Naive B cell (primary cell): ENCODE measurements around the gene TEAD1. TPM values are rescaled to one million over a fixed set of nuclear protein-coding genes. Genes with fewer than 3 reads are reported as not detected.
A peak's percentile ranks its signal among the peaks of the same experiment; 100 is the strongest.

Experiments used
- ATAC-seq, 2 donors: fragments of 150-1000 bp; cut with Tn5 transposase; 2 replicates each; pipeline ENCODE4 v1.10.0; 2021; ENCODE audit warnings: low read depth in 2 of 2, mild to moderate bottlenecking in 2 of 2, moderate library complexity in 2 of 2
- DNase-seq: peaks from one replicate; pipeline ENCODE4 v3.0.0; 2022
- H3K27ac Mint-ChIP-seq, 6 donors: one replicate each; pipeline ENCODE4 v1.8.0; 2020 to 2022; ENCODE audit warnings: mild to moderate bottlenecking in 6 of 6, mixed read lengths in 6 of 6, moderate library complexity in 5 of 6, inconsistent platforms in 2 of 6
- H3K27me3 Mint-ChIP-seq, 3 donors: one replicate each; pipeline ENCODE4 v1.8.0; 2021 to 2022; ENCODE audit warnings: mixed read lengths in 3 of 3, mild to moderate bottlenecking in 1 of 3
- H3K36me3 Mint-ChIP-seq, 2 donors: one replicate each; pipeline ENCODE4 v1.8.0; 2020 to 2022; ENCODE audit warnings: mixed read lengths in 2 of 2, inconsistent platforms in 1 of 2, mild to moderate bottlenecking in 1 of 2
- H3K4me1 Mint-ChIP-seq, 3 donors: one replicate each; pipeline ENCODE4 v1.8.0; 2020 to 2022; ENCODE audit warnings: mixed read lengths in 3 of 3, inconsistent platforms in 1 of 3, mild to moderate bottlenecking in 1 of 3, moderate library complexity in 1 of 3
- H3K4me3 Mint-ChIP-seq, 8 donors: one replicate each; pipeline ENCODE4 v1.8.0; 2020 to 2022; ENCODE audit warnings: mild to moderate bottlenecking in 8 of 8, mixed read lengths in 8 of 8, moderate library complexity in 8 of 8, inconsistent platforms in 2 of 8
- H3K9me3 Mint-ChIP-seq, 7 donors: one replicate each; pipeline ENCODE4 v1.8.0; 2020 to 2022; ENCODE audit warnings: mixed read lengths in 7 of 7, mild to moderate bottlenecking in 5 of 7, inconsistent platforms in 2 of 7, moderate library complexity in 1 of 7
- polyA plus RNA-seq, 6 donors: library from polyadenylated mRNA; unstranded; fragments of 300-500 nt; fragmentation: Illumina TruSeq; gene quantifications; one replicate each; pipeline ENCODE4 v1.2.3, GENCODE V29; 2021; ENCODE audit warnings: low read depth in 6 of 6

TEAD1 gene
- polyA plus RNA-seq, 6 donors from 2014 or later: not detected

DNA sequence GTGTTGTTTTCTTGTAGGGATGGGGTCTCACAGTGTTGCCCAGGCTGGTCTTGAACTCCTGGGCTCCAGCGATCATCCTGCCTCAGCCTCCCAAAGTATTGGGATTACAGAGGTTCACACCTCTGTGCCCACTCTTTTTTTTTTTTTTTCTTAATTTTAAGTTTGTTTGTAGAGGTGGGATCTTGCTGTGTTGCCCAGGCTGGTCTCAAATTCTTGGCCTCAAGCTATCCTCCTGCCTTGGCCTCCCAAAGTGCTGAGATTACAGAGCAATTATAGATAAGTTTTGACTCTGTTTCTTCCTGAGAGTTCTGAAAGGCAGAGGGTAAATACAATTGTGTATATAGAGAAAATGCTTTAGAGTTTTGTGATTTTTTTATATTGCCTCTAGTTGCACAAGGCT lies 160.4 kb downstream of the TEAD1 start:
- no peak for ATAC-seq
- no peak for DNase-seq
- Mint-ChIP-seq H3K27ac (no peak overlapping the region), H3K9me3 (peaks cover 0 to 9% (median 4%) of the 10 kb centered on the region in 7 donors), H3K27me3 (peaks cover 28 to 42% (median 29%) of the 10 kb centered on the region in 3 donors), H3K36me3 (no peaks in the 10 kb centered on the region), H3K4me3 (no peak overlapping the region), H3K4me1 (peaks cover 0 to 3% (median 2%) of the 10 kb centered on the region in 3 donors)

DNA sequence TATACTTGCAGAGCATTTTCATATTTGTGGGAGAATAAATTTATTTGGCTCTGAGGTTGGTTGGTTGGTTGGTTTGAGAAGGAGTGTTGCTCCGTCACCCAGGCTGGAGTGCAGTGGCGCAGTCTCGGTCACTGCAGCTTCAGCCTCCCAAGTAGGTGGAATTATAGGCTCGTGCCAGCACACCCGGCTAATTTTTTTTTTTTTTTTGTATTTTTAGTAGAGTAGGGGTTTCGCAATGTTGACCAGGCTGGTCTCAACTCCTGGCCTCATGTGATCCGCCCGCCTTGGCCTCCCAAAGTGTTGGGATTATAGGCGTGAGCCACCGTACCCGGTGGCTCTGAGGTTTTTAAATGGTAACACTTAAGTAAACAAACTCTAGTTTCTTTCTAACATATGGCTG lies 161.1 kb downstream of the TEAD1 start:
- Mint-ChIP-seq H3K27me3 (peaks cover 21 to 36% (median 29%) of the 10 kb centered on the region in 3 donors), H3K27ac (no peak overlapping the region), H3K4me3 (no peak overlapping the region), H3K4me1 (no peaks in the 10 kb centered on the region), H3K9me3 (peaks cover 0 to 9% (median 3%) of the 10 kb centered on the region in 7 donors), H3K36me3 (no peaks in the 10 kb centered on the region)
- DNase-seq (no peak), ATAC-seq (no peak)

DNA sequence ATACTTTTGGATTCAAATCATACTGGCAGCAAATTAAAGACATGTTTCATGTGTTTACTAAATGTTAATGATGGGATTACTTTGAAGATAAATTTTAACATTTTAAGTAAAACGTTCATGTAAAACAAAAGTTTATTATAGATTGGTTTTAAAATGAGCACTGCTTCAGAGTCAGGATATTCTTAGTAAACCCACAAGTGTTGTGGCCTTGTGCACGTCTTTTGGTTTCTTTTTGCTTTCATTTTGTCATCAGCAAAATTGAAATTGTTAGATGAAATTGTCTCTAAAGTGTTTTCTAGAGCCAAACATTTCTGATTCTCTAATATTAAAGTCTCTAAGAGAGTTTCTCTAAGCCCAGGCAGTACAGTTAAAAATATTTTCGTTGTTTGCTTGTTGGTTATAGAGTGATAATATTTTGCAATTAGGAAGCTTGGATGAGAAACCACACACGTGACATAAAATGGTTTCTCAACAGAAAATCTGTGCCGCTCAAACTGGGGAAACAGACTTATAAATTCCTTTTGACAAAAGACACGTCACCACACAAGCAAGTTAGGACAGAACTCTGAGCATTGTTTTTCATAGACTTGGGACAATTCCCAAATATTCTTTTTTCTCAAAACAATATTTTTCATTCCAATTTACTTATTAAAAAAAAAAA lies 164.4 kb downstream of the TEAD1 start:
- no peak overlapping the region for H3K27ac Mint-ChIP-seq
- H3K27me3 Mint-ChIP-seq: peaks cover 7 to 20% (median 16%) of the 10 kb centered on the region in 3 donors
- peaks cover 0 to 6% (median 2%) of the 10 kb centered on the region in 7 donors for H3K9me3 Mint-ChIP-seq
- no peaks in the 10 kb centered on the region for H3K36me3 Mint-ChIP-seq
- DNase-seq (no peak), ATAC-seq (no peak)
- no peak overlapping the region for H3K4me3 Mint-ChIP-seq
- H3K4me1 Mint-ChIP-seq: no peaks in the 10 kb centered on the region

DNA sequence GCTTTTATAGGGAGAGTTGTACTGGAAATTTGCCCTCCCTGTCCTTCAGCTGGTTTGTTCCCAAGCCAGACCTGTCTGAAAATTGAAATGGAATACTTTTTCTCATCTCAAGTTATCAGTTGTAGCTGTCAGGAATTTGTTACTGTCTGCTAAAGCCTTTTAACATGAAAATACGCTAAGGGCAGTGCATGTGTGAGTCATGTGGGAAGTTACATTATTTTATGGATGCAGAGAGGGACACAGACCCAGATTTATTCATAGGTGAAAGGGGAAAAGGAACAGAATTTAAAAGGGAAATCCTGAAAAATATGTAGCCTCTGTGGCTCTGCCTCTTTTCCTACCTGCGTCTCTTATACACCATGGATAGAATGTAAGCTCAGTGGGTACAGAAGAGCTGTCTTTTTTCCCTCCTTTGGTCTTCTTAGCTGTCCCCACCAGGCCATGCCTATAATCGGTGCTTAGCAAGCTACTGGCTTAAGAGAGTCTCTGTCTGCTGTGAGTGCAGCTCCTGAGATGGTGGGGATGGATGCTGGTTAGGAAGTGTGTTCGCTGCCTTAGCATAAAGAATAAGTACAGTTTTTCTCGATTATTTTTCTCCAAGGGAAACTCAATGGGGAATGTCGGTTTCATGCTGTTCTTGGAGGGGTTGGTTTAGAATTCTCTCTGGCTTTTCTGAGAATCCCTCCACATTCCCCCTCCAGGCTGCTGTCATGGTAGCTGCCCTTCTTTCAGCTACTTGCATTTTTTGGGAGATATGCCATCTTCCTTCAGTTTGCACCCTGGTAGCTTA lies 166.8 kb downstream of the TEAD1 start:
- H3K27ac Mint-ChIP-seq: peak overlapping the region in 2 of 6 donors; percentile 14 to 70
- peaks cover 0 to 5% (median 2%) of the 10 kb centered on the region in 7 donors for H3K9me3 Mint-ChIP-seq
- no peaks in the 10 kb centered on the region for H3K36me3 Mint-ChIP-seq
- peaks cover 0 to 15% (median 8%) of the 10 kb centered on the region in 3 donors for H3K27me3 Mint-ChIP-seq
- DNase-seq (no peak), ATAC-seq (no peak)
- H3K4me3 Mint-ChIP-seq: no peak overlapping the region
- H3K4me1 Mint-ChIP-seq: no peaks in the 10 kb centered on the region

DNA sequence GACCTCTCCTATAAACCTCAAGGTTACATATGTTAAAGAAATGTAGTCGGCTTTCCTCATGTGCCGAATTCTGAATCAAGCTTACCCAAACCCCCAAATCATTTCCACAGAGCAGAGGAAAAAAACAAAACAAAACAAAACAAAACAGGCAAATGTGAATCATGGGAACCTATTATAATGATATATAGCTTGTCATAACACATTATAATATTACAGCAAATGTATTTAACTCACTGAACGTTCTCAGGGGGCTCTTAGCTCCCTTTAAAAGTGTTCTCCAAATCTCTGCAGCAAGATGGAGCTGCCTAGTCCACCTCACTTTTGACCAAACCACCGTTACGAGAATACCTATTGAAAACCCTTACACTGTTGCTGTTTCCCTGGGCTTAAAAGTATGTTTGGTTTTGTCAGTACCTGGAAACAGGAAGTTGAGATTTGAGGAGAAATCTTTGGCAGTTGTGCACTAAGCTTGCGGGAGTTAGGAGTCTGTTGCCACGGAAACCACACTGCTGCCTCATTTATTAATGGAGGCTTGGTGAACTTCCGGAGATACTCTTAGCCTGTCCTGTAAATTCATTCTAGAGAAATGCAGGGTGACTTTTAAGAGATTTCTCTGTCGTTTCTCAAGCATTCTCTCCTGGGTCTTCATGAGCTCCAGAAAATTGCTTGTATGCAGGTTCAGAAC lies 167.9 kb downstream of the TEAD1 start:
- peaks cover 4 to 19% (median 15%) of the 10 kb centered on the region in 3 donors for H3K27me3 Mint-ChIP-seq
- ATAC-seq (no peak), DNase-seq (no peak)
- peaks cover 0 to 5% (median 0%) of the 10 kb centered on the region in 7 donors for H3K9me3 Mint-ChIP-seq
- H3K4me1 Mint-ChIP-seq: no peaks in the 10 kb centered on the region
- no peaks in the 10 kb centered on the region for H3K36me3 Mint-ChIP-seq
- no peak overlapping the region for H3K27ac Mint-ChIP-seq
- H3K4me3 Mint-ChIP-seq: no peak overlapping the region

DNA sequence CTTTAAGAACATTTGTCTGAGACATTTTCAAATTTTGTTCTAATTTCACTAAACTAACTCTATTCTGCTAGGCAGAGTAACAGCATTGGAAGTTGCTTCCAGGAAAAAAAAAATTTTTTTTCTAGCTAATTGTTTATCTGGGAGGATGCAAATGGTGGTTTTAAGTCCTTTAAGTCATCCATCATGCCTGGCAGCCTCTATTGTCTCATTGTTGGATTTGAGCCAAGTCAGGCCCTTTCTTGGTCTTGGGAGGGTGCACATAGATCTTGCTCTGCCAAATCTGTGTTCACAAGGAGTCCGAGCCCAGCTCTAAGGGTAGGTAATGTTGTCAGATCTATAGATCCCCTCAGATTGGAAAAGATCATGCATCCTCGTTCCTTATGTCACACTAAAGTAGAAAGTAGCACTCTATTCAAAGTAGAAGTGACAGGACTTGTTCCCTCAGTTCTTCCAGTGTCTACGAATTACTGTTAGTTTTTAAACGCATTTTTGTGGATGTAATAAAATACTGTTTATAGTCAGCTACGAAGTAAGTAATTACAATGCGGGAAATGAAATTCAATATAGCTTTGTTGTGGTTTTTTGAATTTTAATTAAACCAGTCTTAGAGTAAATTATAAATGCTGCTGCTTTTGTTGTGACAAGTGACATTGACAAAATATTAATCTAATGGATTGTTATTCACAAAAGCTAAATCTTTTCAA lies 168.9 kb downstream of the TEAD1 start:
- no peak for ATAC-seq
- Mint-ChIP-seq H3K36me3 (no peaks in the 10 kb centered on the region), H3K27me3 (peaks cover 7 to 19% (median 9%) of the 10 kb centered on the region in 3 donors), H3K9me3 (peaks cover 0 to 5% (median 0%) of the 10 kb centered on the region in 7 donors), H3K4me3 (no peak overlapping the region), H3K4me1 (no peaks in the 10 kb centered on the region), H3K27ac (no peak overlapping the region)
- DNase-seq: no peak

DNA sequence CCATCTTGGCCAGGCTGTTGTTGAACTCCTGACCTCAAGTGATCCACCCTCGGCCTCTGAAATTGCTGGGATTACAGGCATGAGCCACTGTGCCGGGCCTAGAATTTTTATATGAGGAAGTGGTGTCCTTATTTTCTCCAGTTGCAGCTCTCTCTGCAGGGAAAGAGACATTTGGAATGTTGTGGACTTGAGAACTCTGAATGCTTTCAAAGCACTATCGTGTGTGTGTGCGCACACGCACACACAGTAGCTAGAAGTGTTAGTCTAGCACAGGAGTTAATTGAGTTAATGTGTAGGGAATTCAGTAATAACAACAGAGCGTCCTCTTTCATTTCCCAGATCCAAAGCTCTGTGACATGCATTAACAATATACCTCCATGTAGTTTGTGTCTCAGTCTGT lies 170.9 kb downstream of the TEAD1 start:
- H3K36me3 Mint-ChIP-seq: no peaks in the 10 kb centered on the region
- ATAC-seq: no peak
- peaks cover 0 to 2% (median 0%) of the 10 kb centered on the region in 7 donors for H3K9me3 Mint-ChIP-seq
- no peak overlapping the region for H3K27ac Mint-ChIP-seq
- no peak for DNase-seq
- H3K4me1 Mint-ChIP-seq: no peaks in the 10 kb centered on the region
- no peak overlapping the region for H3K4me3 Mint-ChIP-seq
- peaks cover 7 to 20% (median 9%) of the 10 kb centered on the region in 3 donors for H3K27me3 Mint-ChIP-seq

DNA sequence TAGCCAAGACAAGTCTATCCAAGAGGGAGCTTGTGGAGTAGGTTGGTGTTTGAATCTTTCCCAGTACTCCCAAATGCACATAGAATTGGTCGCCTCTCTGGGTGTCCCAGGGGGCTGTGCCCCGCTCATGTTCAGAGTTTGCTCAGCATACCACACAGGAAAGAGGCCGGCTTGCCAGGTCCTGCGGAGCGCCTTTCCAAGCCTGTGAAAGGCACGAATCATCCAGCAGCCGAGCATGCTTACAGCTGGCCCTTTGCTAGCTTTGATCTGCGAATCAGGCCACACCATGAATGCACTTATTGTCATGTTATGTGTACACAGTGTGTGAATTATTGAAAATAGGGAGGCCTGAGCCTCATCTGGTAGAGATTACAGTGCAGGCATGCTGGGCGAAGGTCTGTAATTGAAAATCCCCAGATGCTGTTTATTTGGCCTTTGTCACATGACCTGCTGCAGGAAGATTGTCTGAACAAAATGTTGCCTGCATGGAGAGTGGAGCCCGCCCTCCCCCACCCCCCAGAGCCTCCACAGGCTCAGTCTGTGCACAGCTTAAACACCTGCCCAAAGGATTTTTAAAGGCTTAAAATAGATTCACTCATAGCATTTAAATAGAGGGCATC lies 171.6 kb downstream of the TEAD1 start:
- Mint-ChIP-seq H3K4me1 (no peaks in the 10 kb centered on the region), H3K36me3 (no peaks in the 10 kb centered on the region), H3K27me3 (peaks cover 7 to 23% (median 9%) of the 10 kb centered on the region in 3 donors), H3K9me3 (peaks cover 0 to 2% (median 0%) of the 10 kb centered on the region in 7 donors), H3K27ac (no peak overlapping the region), H3K4me3 (no peak overlapping the region)
- no peak for DNase-seq
- ATAC-seq: no peak

DNA sequence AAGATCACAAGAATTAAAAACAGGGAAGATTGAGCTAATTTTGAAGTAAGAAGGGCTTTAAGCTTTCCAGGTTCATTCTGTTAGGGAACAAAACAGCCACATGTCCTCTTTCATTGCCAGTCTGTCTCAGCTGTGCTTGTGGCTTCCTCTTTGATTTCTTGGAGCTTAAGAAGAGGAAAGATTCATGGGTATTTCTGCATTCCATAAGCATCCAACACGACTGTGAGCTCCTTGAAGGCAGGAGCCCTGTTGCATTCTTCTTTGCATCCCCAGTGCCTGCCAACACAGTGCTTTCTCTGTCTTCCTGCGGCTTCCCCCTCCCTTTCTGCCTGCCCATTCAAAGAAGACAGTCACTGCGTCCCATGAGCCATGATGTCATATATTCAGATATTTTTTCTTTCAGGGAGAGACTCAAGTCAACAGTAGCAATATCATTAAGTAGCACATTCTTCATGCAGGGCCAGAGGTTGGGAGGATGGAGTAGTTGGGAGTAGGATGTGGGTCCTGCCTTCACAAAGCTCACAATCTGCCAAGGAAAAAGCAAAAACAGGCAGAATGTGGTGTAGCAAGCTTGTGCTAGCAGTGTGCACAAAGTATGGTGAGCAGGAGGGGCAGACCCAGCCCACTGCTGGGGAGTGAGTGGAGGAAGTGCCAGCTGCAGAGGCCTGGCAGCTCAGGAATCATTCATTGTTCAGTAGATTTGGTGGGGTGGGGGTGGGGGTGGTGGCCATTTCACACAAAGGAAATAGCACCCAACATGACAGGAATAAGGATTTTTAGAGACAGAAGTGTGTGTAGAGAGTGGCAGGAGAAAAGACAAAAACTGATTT lies 172.8 kb downstream of the TEAD1 start:
- H3K27ac Mint-ChIP-seq: no peak overlapping the region
- peaks cover 7 to 20% (median 9%) of the 10 kb centered on the region in 3 donors for H3K27me3 Mint-ChIP-seq
- H3K9me3 Mint-ChIP-seq: peaks cover 0 to 2% (median 0%) of the 10 kb centered on the region in 7 donors
- no peaks in the 10 kb centered on the region for H3K4me1 Mint-ChIP-seq
- DNase-seq (no peak), ATAC-seq (no peak)
- H3K36me3 Mint-ChIP-seq: no peaks in the 10 kb centered on the region
- no peak overlapping the region for H3K4me3 Mint-ChIP-seq

DNA sequence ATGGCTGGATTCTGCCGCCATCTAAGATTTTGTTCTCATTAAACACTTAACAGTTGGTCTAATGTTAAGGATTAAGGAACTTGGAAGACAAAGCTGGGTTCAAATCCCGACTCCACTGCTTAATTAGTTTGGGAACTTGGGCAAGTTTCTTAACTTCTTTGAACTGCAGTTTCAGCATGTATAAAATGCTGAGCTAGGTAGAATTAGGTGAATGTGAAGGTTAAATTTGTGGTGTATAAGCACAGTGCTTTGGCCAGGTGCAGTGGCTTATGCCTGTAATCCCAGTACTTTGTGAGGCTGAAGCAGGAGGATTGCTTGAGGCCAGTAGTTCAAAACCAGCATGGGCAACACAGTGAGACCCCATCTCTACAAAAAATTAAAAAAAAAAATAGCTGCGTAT lies 174.2 kb downstream of the TEAD1 start:
- Mint-ChIP-seq H3K9me3 (peaks cover 0 to 2% (median 0%) of the 10 kb centered on the region in 7 donors), H3K4me1 (no peaks in the 10 kb centered on the region), H3K36me3 (no peaks in the 10 kb centered on the region), H3K27me3 (peaks cover 7 to 20% (median 9%) of the 10 kb centered on the region in 3 donors), H3K4me3 (no peak overlapping the region), H3K27ac (no peak overlapping the region)
- DNase-seq: no peak
- ATAC-seq: no peak

DNA sequence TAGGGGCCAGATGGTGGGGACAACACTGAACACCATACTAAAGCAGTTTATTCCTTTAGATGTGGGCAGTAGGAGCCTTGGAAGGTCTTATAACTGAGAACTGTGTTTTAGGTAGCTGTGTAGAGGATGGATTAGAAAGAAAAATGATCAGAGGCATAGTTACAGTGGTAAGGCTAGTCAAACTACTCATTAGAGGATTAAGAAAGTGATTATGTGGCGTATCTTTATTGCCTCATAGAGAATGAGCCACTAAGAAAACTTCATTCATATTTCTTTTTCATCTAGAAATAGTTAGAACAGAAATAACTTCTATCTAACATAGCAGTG lies 179.1 kb downstream of the TEAD1 start:
- DNase-seq: no peak
- no peak for ATAC-seq
- Mint-ChIP-seq H3K4me3 (no peak overlapping the region), H3K27me3 (peaks cover 7 to 27% (median 8%) of the 10 kb centered on the region in 3 donors), H3K4me1 (no peaks in the 10 kb centered on the region), H3K9me3 (peaks cover 0 to 2% (median 0%) of the 10 kb centered on the region in 7 donors), H3K27ac (peak overlapping the region in 1 of 6 donors; percentile 10), H3K36me3 (no peaks in the 10 kb centered on the region)

DNA sequence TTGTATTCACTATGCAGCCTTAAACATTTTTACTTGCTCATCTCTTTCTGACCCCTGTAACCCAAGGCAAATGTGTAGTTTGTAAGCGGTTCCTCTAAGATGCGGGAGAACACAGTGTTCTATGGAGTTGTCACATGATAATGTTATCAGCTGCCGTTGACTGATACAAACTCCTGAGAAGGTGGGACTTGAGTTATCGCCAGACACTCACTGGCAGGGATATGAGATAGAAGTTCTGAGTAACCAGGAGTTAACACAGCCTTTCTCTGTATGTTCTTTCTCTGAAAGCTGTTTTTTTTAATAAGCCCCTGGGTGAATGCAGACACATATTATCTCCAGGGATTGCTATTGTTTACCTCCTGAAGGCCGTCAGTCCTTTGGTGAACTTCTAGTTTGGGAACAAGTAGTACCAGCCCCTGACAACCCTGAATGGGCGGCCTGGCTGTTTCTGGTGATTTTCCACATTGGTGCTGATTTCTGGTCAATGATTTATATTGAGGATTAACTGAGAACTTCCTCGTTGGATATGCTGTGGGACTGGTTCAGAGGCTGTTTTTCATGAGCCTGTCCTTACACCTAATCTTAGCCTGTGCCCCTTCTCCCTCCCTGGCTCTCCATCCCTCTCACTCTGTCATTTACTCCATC lies 179.6 kb downstream of the TEAD1 start:
- peak overlapping the region in 2 of 6 donors; percentile 10 to 60 for H3K27ac Mint-ChIP-seq

More for the DNA sequence above, 179.6 kb downstream of the TEAD1 start:
- no peaks in the 10 kb centered on the region for H3K36me3 Mint-ChIP-seq
- H3K4me3 Mint-ChIP-seq: no peak overlapping the region
- peaks cover 0 to 2% (median 0%) of the 10 kb centered on the region in 7 donors for H3K9me3 Mint-ChIP-seq
- no peak for DNase-seq
- H3K4me1 Mint-ChIP-seq: no peaks in the 10 kb centered on the region
- H3K27me3 Mint-ChIP-seq: peaks cover 7 to 27% (median 8%) of the 10 kb centered on the region in 3 donors
- no peak for ATAC-seq
